Astrocyte (in vitro differentiated cells and primary cell): Measurements from ENCODE around the gene C12orf57.

Experiments
- EZH2 ChIP-seq: IDR thresholded peaks from 2 replicates; pipeline ENCODE4 v1.6.1; 2012; ENCODE audit warnings: mild to moderate bottlenecking, low read length, inconsistent platforms; ENCODE audit not compliant: insufficient read depth
- TF ChIP-seq, protein P1 (sequence below): IDR thresholded peaks from 2 replicates; pipeline ENCODE4 v1.5.1; 2011; ENCODE audit warnings: low read depth, mild to moderate bottlenecking, inconsistent platforms, low read length, moderate library complexity; ENCODE audit not compliant: insufficient read depth

DNA sequence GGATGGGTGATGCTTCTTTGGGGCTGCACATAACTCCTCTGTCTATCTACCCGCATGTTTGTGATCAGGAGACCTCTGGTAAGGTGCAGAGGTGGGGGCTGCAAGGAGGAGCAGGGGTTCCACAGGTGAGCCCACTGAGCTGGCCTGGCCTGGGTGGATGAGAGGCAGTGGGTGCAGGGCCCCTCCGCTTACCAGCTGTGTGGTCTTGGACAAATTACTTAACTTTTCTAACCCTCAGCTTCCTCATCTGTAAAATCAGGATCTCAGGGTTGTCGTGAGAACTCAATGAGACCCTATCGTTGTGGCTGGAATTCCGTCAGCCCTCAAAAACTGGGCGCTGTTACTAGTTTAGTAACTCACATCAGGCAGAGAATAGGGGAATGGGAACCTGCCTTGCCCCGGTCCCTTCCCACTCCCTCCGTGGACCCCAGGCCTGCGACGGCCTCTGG lies 14.8 kb downstream of the C12orf57 start:
- TF ChIP-seq, protein P1, sequence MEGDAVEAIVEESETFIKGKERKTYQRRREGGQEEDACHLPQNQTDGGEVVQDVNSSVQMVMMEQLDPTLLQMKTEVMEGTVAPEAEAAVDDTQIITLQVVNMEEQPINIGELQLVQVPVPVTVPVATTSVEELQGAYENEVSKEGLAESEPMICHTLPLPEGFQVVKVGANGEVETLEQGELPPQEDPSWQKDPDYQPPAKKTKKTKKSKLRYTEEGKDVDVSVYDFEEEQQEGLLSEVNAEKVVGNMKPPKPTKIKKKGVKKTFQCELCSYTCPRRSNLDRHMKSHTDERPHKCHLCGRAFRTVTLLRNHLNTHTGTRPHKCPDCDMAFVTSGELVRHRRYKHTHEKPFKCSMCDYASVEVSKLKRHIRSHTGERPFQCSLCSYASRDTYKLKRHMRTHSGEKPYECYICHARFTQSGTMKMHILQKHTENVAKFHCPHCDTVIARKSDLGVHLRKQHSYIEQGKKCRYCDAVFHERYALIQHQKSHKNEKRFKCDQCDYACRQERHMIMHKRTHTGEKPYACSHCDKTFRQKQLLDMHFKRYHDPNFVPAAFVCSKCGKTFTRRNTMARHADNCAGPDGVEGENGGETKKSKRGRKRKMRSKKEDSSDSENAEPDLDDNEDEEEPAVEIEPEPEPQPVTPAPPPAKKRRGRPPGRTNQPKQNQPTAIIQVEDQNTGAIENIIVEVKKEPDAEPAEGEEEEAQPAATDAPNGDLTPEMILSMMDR, result no peak
- TF ChIP-seq EZH2, result no peak
